NCI-H446 (cell line): ENCODE results near the gene SMYD3.
A peak's percentile ranks its signal among the peaks of the same experiment; 100 is the strongest.

ENCODE experiments used
- DNase-seq, 2 experiments: peaks; one replicate each; lab custom pipeline; 2025; lab: John Stamatoyannopoulos, UW

Gene SMYD3

GRCh38 chr1:246506674-246507481, at the start of gene SMYD3:
Gene SMYD3 (minus strand): TSS chr1:246507279.
- DNase-seq, result peak; percentile 60 to 88

DNA sequence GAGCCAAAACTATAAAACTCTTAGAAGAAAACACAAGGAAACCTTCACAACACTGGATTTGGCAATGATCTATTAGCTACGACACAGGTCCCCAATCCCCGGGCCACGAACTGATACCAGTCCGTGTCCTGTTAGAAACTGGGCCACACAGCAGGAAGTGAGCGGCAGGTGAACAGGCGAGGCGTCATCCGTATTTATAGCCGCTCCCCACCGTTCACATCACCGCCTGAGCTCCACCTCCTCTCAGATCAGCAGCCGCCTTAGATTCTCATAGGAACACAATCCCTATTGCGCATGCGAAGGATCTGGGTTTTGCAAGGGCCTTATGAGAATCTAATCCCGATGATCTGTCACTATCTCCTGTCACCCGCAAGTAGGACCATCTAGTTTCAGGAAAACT, 47.1 kb upstream of the SMYD3 start:
- no peak for DNase-seq

- DNase-seq, result no peak
Measured at GRCh38 chr1:246552110-246552509, 45.0 kb upstream of the SMYD3 start.

DNA sequence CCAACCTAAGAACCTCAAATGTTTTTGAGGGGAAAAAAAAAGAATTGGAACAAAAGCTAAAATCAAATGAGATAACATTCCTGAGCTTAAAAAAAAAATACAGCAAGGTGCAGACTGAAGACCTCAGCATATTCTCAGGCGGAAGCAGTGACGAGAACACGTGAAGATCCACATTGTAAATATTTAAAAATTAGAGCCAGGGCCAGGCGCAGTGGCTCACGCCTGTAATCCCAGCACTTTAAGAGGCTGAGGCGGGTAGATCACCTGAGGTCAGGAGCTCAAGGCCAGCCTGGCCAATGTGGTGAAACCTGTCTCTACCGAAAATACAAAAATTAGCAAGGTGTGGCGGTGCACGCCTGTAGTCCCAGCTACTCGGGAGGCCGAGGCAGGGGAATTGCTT, 43.3 kb upstream of the SMYD3 start:
- DNase-seq, result no peak

DNA sequence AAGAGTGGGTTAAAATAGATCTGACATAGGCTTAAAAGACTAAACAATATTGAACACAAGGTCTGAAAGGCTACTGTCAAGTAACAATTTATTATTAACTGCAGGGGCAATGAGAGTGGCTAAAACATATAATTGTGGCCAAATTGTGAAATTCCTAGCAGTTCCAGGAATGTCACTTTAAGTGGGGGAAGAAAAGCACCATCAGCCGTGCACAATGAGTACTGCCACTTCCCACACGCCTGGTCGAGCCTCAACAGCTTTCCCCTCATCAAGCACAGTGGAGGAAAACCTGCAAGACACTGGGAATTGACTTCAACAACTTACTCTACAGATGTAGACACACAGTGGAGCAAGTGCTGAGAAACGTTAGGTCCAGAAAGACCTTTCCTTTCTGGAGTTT, 42.6 kb upstream of the SMYD3 start:
- no peak for DNase-seq

GRCh38 chr1:246544001-246544400, 36.9 kb upstream of the SMYD3 start:
- no peak for DNase-seq

DNA sequence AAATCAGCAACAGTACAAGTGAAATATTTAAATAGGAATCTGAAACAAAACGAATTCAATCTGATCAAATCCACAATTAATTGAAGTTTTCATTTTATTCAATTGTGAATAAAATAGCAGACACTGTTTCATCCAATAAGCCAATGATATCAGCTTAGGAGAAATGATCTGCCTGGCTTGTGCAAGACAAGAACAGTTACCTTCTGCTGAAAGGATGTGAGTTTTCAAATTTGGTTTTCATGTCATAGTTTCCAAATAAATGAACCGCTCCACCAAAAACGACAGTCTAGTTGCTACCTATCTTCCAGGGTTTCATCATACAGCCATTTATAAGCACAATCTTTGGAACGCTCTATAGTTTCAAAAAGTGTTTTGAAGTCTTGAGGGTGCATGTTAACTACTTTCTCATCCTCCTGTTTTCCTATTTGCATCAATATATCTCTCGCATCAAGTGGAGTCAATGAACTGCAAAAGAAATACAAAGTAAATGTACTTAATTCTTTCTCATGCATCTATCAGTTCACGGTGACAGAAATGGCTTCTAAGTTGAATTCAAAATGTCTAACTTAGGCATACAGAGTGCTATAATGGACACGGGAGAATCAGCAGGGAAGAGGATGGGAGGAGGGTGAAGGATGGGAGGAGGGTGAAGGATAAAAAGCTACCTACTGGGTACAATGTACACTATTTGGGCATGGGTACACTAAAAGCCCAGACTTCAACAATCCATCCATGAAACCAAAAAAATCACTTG, 33.8 kb upstream of the SMYD3 start:
- DNase-seq, result no peak

DNA sequence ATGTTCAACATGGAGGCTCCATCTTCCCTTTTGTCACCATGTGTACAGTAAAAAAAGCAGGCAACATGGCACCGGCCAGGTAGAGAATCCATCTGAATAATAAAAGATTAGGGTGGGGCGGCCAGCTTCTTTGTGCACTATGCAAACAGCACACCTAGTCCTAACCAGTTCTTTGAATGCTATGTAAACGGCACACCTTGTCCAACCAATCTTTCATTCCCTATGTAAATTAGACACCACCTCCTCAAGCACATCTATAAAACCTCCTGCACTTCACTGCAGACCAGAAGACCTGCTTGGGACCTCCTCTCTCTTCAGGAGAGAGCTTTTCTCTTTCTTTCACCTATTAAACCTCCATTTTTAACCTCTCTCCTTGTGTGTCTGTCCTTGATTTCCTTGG, 30.8 kb upstream of the SMYD3 start:
- no peak for DNase-seq

GRCh38 chr1:246537441-246537840, 30.4 kb upstream of the SMYD3 start:
- no peak for DNase-seq

DNA sequence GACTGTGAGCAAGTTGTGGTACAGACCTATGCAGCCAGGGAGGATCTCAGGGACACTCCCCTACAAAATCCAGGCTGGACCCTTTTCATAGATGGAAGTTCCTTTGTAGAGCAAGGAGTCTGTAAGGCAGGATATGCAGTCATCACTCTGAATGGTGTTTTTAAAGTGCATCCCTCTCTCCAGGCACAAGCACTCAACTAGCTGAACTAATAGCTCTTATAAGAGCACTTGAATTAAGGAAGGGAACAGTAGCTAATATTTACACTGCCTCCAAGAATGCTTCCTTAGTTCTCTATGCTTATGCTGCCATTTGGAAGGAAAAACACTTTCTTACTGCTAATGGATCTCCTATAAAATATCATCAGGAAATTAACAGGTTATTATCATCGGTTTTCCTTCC, 27.0 kb upstream of the SMYD3 start:
- DNase-seq, result no peak

- no peak for DNase-seq
Measured at GRCh38 chr1:246533371-246533905, 26.4 kb upstream of the SMYD3 start.

DNA sequence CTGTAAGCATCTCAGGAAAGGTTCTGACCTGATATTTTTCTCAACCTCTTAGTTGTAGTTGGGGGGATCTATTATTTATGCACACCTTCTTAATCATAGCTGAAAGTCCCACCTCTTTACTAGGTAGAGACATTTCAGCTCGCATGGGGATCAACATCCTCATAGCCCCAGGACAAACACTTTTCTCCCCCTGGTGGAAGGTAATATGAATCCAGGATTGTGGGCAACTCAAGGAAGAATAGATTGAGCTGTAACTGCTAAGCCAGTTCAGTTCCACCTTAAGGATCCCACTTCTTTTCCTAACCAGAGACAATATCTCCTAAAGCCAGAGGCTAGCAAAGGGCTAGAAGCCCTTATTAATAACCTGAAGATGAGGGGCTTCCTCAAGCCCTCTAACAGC, 25.4 kb upstream of the SMYD3 start:
- no peak for DNase-seq

DNA sequence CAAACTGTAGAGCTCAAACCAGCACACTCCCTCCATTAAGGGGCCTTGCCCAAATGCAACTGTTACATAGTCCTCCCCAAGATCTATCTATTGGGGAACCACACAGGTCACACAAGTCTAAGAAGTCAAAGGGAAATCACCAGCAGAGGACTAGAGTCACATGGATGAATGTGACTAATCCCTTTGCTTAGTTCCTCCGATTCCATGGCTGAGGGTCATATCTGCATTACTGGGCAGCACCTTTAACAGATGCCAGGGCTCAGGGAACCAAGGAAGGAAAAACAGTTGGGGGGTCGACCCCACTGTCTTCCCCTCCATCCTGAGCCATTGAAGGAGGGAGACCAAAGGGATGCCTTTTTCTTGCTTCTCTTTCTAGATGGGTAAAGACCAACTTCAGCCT, 23.4 kb upstream of the SMYD3 start:
- no peak for DNase-seq

- no peak for DNase-seq
Measured at GRCh38 chr1:246528933-246529731, 22.1 kb upstream of the SMYD3 start.

DNA sequence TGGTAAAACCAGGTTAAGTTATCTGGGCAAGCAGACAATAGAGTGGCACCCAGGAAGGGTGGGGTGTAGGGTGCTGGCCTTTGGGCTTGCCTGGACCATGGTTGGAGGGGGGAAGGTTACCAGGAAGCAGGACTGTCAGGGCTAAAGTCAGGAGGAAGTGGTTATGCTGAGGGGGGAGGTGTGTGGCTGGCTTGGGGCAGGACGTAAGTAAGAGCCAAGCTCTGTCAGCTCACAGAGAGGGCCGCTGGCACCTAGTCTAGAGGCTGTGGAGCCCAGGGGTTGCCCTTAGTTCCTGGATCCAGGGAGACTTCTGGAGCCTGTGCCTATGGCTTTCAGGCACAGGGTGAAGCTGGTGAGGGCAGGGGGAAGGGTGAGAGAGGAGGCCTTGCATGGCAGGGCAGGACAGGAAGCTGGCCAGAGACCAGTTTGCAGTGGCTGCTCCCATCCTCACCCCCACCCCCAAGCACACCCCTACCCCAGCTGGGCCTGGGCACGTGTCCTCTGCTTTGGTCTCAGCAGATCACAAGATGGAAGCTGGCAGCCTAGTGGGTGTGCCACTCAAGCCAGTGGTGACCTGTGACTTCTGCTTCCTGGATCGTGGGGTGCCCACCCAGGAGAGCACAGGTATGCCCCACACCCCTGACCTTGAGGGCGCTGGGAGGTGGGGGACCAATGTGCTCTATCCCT, 20.5 kb upstream of the SMYD3 start:
- DNase-seq, result no peak

GRCh38 chr1:246526915-246527314, 19.8 kb upstream of the SMYD3 start:
- DNase-seq, result no peak

GRCh38 chr1:246526380-246526779, 19.3 kb upstream of the SMYD3 start:
- no peak for DNase-seq

GRCh38 chr1:246519514-246519913, 12.4 kb upstream of the SMYD3 start:
- DNase-seq, result no peak

- no peak for DNase-seq
Measured at GRCh38 chr1:246518456-246519205, 11.6 kb upstream of the SMYD3 start.

DNA sequence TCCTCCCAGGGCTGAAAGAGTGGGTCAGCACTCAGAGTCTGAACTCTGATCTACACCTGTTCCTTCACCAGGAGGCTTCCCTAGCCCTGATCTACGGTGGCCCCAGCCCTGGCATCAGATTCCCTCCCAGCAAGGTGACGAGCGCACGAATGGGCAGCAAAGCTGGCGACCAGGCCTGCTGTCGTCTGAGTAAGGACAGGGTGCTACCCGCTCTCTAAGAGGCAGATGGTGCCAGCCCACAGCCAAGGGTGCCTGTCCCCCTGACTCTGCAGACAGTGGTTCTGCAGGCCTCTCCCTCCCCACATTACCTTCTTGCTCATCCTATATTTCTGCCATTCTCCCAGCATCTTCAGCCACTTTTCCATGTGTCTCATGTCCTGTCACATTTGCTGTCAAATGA, 10.3 kb upstream of the SMYD3 start:
- no peak for DNase-seq

DNA sequence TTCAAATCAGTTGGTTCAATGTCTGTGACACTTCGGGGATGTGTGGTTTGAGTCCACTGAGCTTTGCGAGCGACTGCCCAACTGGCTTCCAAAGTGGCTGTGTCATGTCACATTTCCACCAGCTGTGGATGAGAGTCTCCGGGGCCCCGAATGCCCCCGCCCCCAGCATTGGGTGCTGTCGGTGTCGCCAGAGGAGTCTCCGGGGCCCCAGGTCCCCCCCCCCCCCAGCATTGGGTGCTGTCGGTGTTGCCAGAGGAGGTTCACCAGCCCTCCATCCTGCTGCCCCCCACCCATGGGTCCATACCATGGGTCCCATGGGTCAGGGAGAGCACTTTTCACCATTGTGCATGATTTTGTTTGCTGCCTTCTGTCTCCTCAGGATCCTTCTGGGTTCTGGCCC, 9.0 kb upstream of the SMYD3 start:
- DNase-seq, result no peak
